Progenitor cell of endocrine pancreas (in vitro differentiated cells): ENCODE results near the gene NIPBL. TPM values are rescaled to one million over a fixed set of nuclear protein-coding genes. Genes with fewer than 3 reads are reported as not detected.

Experiments
- DNase-seq: peaks from one replicate; pipeline ENCODE4 v3.0.0; 2021; ENCODE audit warnings: low spot score; ENCODE audit not compliant: unreplicated experiment
- H3K27ac Mint-ChIP-seq: 2 replicates; pipeline ENCODE4 v1.8.0; 2021; ENCODE audit warnings: mild to moderate bottlenecking, moderate library complexity, mixed read lengths
- H3K27me3 Mint-ChIP-seq: 2 replicates; pipeline ENCODE4 v1.8.0; 2021; ENCODE audit warnings: mixed read lengths
- H3K36me3 Mint-ChIP-seq: 2 replicates; pipeline ENCODE4 v1.8.0; 2022; ENCODE audit warnings: mixed read lengths; ENCODE audit not compliant: insufficient read depth
- H3K4me1 Mint-ChIP-seq: 2 replicates; pipeline ENCODE4 v1.8.0; 2021; ENCODE audit warnings: low read depth, mixed read lengths
- H3K4me3 Mint-ChIP-seq: 2 replicates; pipeline ENCODE4 v1.8.0; 2021; ENCODE audit warnings: low read depth, mild to moderate bottlenecking, moderate library complexity, mixed read lengths
- H3K9me3 Mint-ChIP-seq: 2 replicates; pipeline ENCODE4 v1.8.0; 2021; ENCODE audit warnings: low read depth, mixed read lengths
- CTCF ChIP-seq: fragments of 200-600 bp; sonication (generic); IDR thresholded peaks from one replicate; pipeline ENCODE4 v1.5.0; 2021; ENCODE audit warnings: antibody characterized with exemption, mild to moderate bottlenecking; ENCODE audit not compliant: unreplicated experiment
- total RNA-seq: library from RNA; stranded (reverse); gene quantifications from 2 replicates; pipeline ENCODE4 v1.2.1, GENCODE V29; 2021

The NIPBL gene
- total RNA-seq, 1 donor from 2014 or later, result 85.6 TPM

- no peak for DNase-seq
- Mint-ChIP-seq H3K27me3 (peaks cover 10% of the 10 kb centered on the region), H3K36me3 (peaks cover 60% of the 10 kb centered on the region), H3K4me1 (no peaks in the 10 kb centered on the region), H3K27ac (no peak overlapping the region), H3K9me3 (no peaks in the 10 kb centered on the region), H3K4me3 (no peak overlapping the region)
- no peak for TF ChIP-seq CTCF
Measured at GRCh38 chr5:37110135-37110534, 233.6 kb downstream of the NIPBL start.

GRCh38 chr5:37111426-37112382 lies 235.1 kb downstream of the NIPBL start:
- Mint-ChIP-seq H3K27me3 (peaks cover 10% of the 10 kb centered on the region), H3K4me1 (no peaks in the 10 kb centered on the region), H3K4me3 (no peak overlapping the region), H3K9me3 (no peaks in the 10 kb centered on the region), H3K27ac (no peak overlapping the region), H3K36me3 (peaks cover 57% of the 10 kb centered on the region)
- no peak for DNase-seq
- no peak for TF ChIP-seq CTCF

- H3K9me3 Mint-ChIP-seq, result no peaks in the 10 kb centered on the region
Measured at GRCh38 chr5:37112383-37112991, 235.9 kb downstream of the NIPBL start.

More at GRCh38 chr5:37112383-37112991, 235.9 kb downstream of the NIPBL start:
- Mint-ChIP-seq H3K4me1 (no peaks in the 10 kb centered on the region), H3K27ac (no peak overlapping the region), H3K4me3 (no peak overlapping the region), H3K27me3 (peaks cover 10% of the 10 kb centered on the region), H3K36me3 (peaks cover 51% of the 10 kb centered on the region)
- DNase-seq, result no peak
- no peak for TF ChIP-seq CTCF
